H1 (cell line): ENCODE results near the gene COX19. TPM values are rescaled to one million over a fixed set of nuclear protein-coding genes. Genes with fewer than 3 reads are reported as not detected.

Experiments
- CTCF ChIA-PET: fragments of 300-600 bp; sonication (Branson Sonifier 250); formaldehyde crosslinking; loops from one replicate; lab custom pipeline; 2021; ENCODE audit not compliant: partially characterized antibody; lab: Charles Lee
- POLR2A ChIA-PET: fragments of 300-600 bp; sonication (Branson Sonifier 250); formaldehyde crosslinking; loops from one replicate; lab custom pipeline; 2021; ENCODE audit warnings: inconsistent platforms; ENCODE audit not compliant: partially characterized antibody; lab: Charles Lee
- DNase-seq, 2 experiments: peaks; one replicate each; pipeline versions ENCODE4 v3.0.0 to v3.0.0-alpha.2; 2010 to 2022; ENCODE audit warnings: low spot score in 2 of 2, low read depth in 1 of 2, mixed read lengths in 1 of 2
- FAIRE-seq: peaks from 2 replicates; lab custom pipeline; 2011; peaks lifted over from hg19 to GRCh38; lab: Jason Lieb, UNC
- H2AFZ ChIP-seq: 2 replicates; pipeline ENCODE4 v1.8.1; 2012; ENCODE audit warnings: low read length, inconsistent platforms
- H2AK5ac ChIP-seq: 2 replicates; pipeline ENCODE4 v1.6.1; 2013; ENCODE audit warnings: low read depth, low read length
- H2BK120ac ChIP-seq: replicated peaks from 2 replicates; pipeline ENCODE3; 2013; ENCODE audit warnings: low read depth, low read length, inconsistent platforms
- H2BK12ac ChIP-seq: 2 replicates; pipeline ENCODE4 v1.6.1; 2013; ENCODE audit warnings: low read depth, low read length
- H2BK15ac ChIP-seq: 2 replicates; pipeline ENCODE4 v1.6.1; 2013; ENCODE audit warnings: low read length
- H2BK20ac ChIP-seq: 2 replicates; pipeline ENCODE4 v1.6.1; 2013; ENCODE audit warnings: low read length
- H2BK5ac ChIP-seq: 2 replicates; pipeline ENCODE4 v1.6.1; 2013; ENCODE audit warnings: low read depth, low read length
- H3K14ac ChIP-seq: 2 replicates; pipeline ENCODE4 v1.6.1; 2013; ENCODE audit warnings: inconsistent platforms; ENCODE audit not compliant: insufficient read length
- H3K18ac ChIP-seq: 2 replicates; pipeline ENCODE4 v1.6.1; 2013; ENCODE audit warnings: low read length; ENCODE audit errors: extremely low read depth
- H3K23ac ChIP-seq: 2 replicates; pipeline ENCODE4 v1.6.1; 2013; ENCODE audit warnings: inconsistent platforms; ENCODE audit not compliant: insufficient read length
- H3K23me2 ChIP-seq: 2 replicates; pipeline ENCODE4 v1.6.1; 2013; ENCODE audit warnings: low read depth, low read length
- H3K27ac ChIP-seq: 2 replicates; pipeline ENCODE4 v1.6.1; 2011; ENCODE audit warnings: low read depth, low read length, inconsistent platforms
- H3K27me3 ChIP-seq, 4 experiments: replicated peaks in 1 of 4; 1 replicate in 1 of 4; 2 replicates in 3 of 4; pipeline versions ENCODE4 v1.6.1 to v1.8.1; 2011 to 2013; ENCODE audit warnings: low read length in 3 of 4, mild to moderate bottlenecking in 3 of 4, inconsistent platforms in 2 of 4, mixed read lengths in 2 of 4, moderate library complexity in 1 of 4; ENCODE audit not compliant: control insufficient read depth in 3 of 4, insufficient read depth in 3 of 4; ENCODE audit errors: extremely low read depth in 1 of 4
- H3K36me3 ChIP-seq, 4 experiments: 2 replicates each; pipeline versions ENCODE4 v1.6.1 to v1.8.1; 2011 to 2013; ENCODE audit warnings: mild to moderate bottlenecking in 4 of 4, low read length in 3 of 4, moderate library complexity in 2 of 4, control low read depth in 1 of 4, inconsistent platforms in 1 of 4; ENCODE audit not compliant: insufficient read depth in 4 of 4, control insufficient read depth in 2 of 4
- H3K4ac ChIP-seq: replicated peaks from 2 replicates; pipeline ENCODE3; 2013; ENCODE audit warnings: low read length, low read depth, mixed read lengths, inconsistent platforms; ENCODE audit not compliant: insufficient read length
- H3K4me1 ChIP-seq, 4 experiments: replicated peaks in 1 of 4; 1 replicate in 1 of 4; 2 replicates in 3 of 4; pipeline versions ENCODE4 v1.6.1 to v1.8.1; 2011 to 2013; ENCODE audit warnings: low read length in 3 of 4, inconsistent platforms in 2 of 4, mixed read lengths in 1 of 4; ENCODE audit not compliant: insufficient read depth in 4 of 4, control insufficient read depth in 3 of 4
- H3K4me2 ChIP-seq, 2 experiments: 2 replicates each; pipeline versions ENCODE4 v1.6.1 to v1.8.1; 2011 to 2013; ENCODE audit warnings: low read depth in 2 of 2, low read length in 2 of 2, control low read depth in 1 of 2, inconsistent platforms in 1 of 2, mild to moderate bottlenecking in 1 of 2; ENCODE audit not compliant: insufficient read depth in 1 of 2
- H3K4me3 ChIP-seq, 4 experiments: fragments of 200-600, 300-600 bp in 1 of 4; sonication (generic), shearing (Covaris generic), sonication (Bioruptor Twin) in 1 of 4; 2 replicates each; pipeline versions ENCODE4 v1.5.1 to v1.8.1; 2011 to 2016; ENCODE audit warnings: low read length in 4 of 4, low read depth in 3 of 4, control low read depth in 2 of 4, inconsistent platforms in 2 of 4, mild to moderate bottlenecking in 2 of 4, mixed read lengths in 1 of 4, moderate library complexity in 1 of 4; ENCODE audit not compliant: insufficient read depth in 2 of 4; ENCODE audit errors: extremely low read depth in 1 of 4
- H3K56ac ChIP-seq: replicated peaks from 2 replicates; pipeline ENCODE3; 2013; ENCODE audit warnings: low read depth, mild to moderate bottlenecking, mixed read lengths, low read length, inconsistent platforms; ENCODE audit not compliant: insufficient read length
- H3K79me1 ChIP-seq: 2 replicates; pipeline ENCODE4 v1.6.1; 2013; ENCODE audit warnings: low read depth, low read length, control low read depth
- H3K79me2 ChIP-seq, 2 experiments: 2 replicates each; pipeline versions ENCODE4 v1.6.1 to v1.8.1; 2012 to 2013; ENCODE audit warnings: low read length in 2 of 2, mild to moderate bottlenecking in 2 of 2, inconsistent platforms in 1 of 2; ENCODE audit not compliant: insufficient read depth in 2 of 2, control insufficient read depth in 1 of 2
- H3K9ac ChIP-seq, 4 experiments: replicated peaks in 1 of 4; 1 replicate in 1 of 4; 2 replicates in 3 of 4; pipeline versions ENCODE4 v1.6.1 to v1.8.1; 2011 to 2013; ENCODE audit warnings: low read depth in 3 of 4, low read length in 3 of 4, control low read depth in 2 of 4, mild to moderate bottlenecking in 2 of 4, moderate library complexity in 2 of 4, inconsistent platforms in 1 of 4; ENCODE audit errors: extremely low read depth in 1 of 4
- H3K9me3 ChIP-seq, 2 experiments: 2 replicates each; pipeline versions ENCODE4 v1.6.1 to v1.8.1; 2012 to 2013; ENCODE audit warnings: mild to moderate bottlenecking in 2 of 2, moderate library complexity in 2 of 2, control low read depth in 1 of 2, inconsistent platforms in 1 of 2, low read depth in 1 of 2, low read length in 1 of 2, mixed read lengths in 1 of 2; ENCODE audit not compliant: insufficient read depth in 2 of 2
- H4K20me1 ChIP-seq, 2 experiments: replicated peaks in 1 of 2; 2 replicates each; pipeline versions ENCODE3 to v1.8.1; 2011 to 2013; ENCODE audit warnings: inconsistent platforms in 2 of 2, low read length in 2 of 2, mild to moderate bottlenecking in 1 of 2; ENCODE audit not compliant: insufficient read depth in 2 of 2, control insufficient read depth in 1 of 2
- H4K5ac ChIP-seq: 2 replicates; pipeline ENCODE4 v1.6.1; 2013; ENCODE audit warnings: low read length, low read depth, mixed read lengths, inconsistent platforms; ENCODE audit not compliant: insufficient read length
- H4K8ac ChIP-seq: 2 replicates; pipeline ENCODE4 v1.8.0; 2013; ENCODE audit warnings: mild to moderate bottlenecking, moderate library complexity, low read length, inconsistent platforms; ENCODE audit not compliant: insufficient read depth; ENCODE audit errors: extremely low read depth
- H4K91ac ChIP-seq: replicated peaks from 2 replicates; pipeline ENCODE3; 2013; ENCODE audit warnings: low read length, mixed read lengths, inconsistent platforms; ENCODE audit not compliant: insufficient read length
- ASH2L ChIP-seq: fragments of 200-600, 300-600 bp; sonication (generic); IDR thresholded peaks from one replicate; pipeline ENCODE4 v1.7.1; 2017; ENCODE audit warnings: low read length
- EZH2 ChIP-seq: fragments of 200-600 bp; sonication (generic); IDR thresholded peaks from 2 replicates; pipeline ENCODE4 v1.7.1; 2012; ENCODE audit warnings: low read depth, mild to moderate bottlenecking, moderate library complexity, low read length, inconsistent platforms; ENCODE audit not compliant: severe bottlenecking
- KDM5A ChIP-seq: fragments of 200-600 bp; IDR thresholded peaks from 2 replicates; pipeline ENCODE4 v1.7.1; 2012; ENCODE audit warnings: mild to moderate bottlenecking, low read length, inconsistent platforms, mixed read lengths
- MAX ChIP-seq: IDR thresholded peaks from 2 replicates; pipeline ENCODE4 v1.6.1; 2012; ENCODE audit warnings: inconsistent platforms
- NRF1 ChIP-seq: IDR thresholded peaks from 2 replicates; pipeline ENCODE4 v1.6.1; 2011; ENCODE audit warnings: mild to moderate bottlenecking, low read depth, low read length, improper control_type of control experiment
- RFX5 ChIP-seq: IDR thresholded peaks from 2 replicates; pipeline ENCODE4 v1.6.1; 2011; ENCODE audit warnings: low read depth, low read length, improper control_type of control experiment, borderline replicate concordance
- SP1 ChIP-seq: IDR thresholded peaks from 2 replicates; pipeline ENCODE4 v1.6.1; 2011; ENCODE audit warnings: low read depth, low read length
- SUZ12 ChIP-seq: fragments of 200-600 bp; sonication (generic); IDR thresholded peaks from 2 replicates; pipeline ENCODE4 v1.6.1; 2012; ENCODE audit warnings: mild to moderate bottlenecking, inconsistent platforms, low read length, moderate library complexity, mixed read lengths
- WGBS, 2 experiments: shearing (Covaris generic) in 1 of 2; methylation state at CpG; one replicate each; pipeline versions ENCODE4 v1.1.6 to v1.1.7; 2013 to 2015; ENCODE audit warnings: low lambda C conversion rate in 2 of 2, mixed read lengths in 2 of 2, inconsistent platforms in 1 of 2, low coverage in 1 of 2, missing lambda C conversion rate in 1 of 2; ENCODE audit not compliant: insufficient replicate concordance in 2 of 2, insufficient coverage in 1 of 2, insufficient read length in 1 of 2; ENCODE audit errors: extremely low coverage in 1 of 2, missing lambda C conversion rate in 1 of 2; 5-methylcytosine and 5-hydroxymethylcytosine counted together
- polyA plus RNA-seq, 7 experiments: library from polyadenylated mRNA; depleted of rRNA in 3 of 7; stranded (reverse) in 5 of 7; unstranded in 2 of 7; fragments of >200 nt in 5 of 7; fragments of 200-250 nt in 2 of 7; gene quantifications; 1 replicate in 5 of 7; 2 replicates in 1 of 7; 4 replicates in 1 of 7; pipeline versions ENCODE4 v1.2.1 to v1.2.3, GENCODE V29; 2011 to 2013; ENCODE audit warnings: missing spikeins in 2 of 7, mixed read lengths in 2 of 7
- total RNA-seq: library from RNA; stranded (reverse); fragmentation: NEBNext Ultra II Directional; extraction: Animal tissue kit (Norgen Biotek cat#: 25700); gene quantifications from 2 replicates; pipeline ENCODE4 v1.2.1, GENCODE V29; 2021

Gene COX19
- total and polyA plus RNA-seq, 2 of the 8 experiments (the other 6 are each of a cell fraction or from before 2014, with no cell fraction given): 3.9 to 7.9 TPM

- Histone ChIP-seq H3K4me3 (no peak overlapping the region), H2AK5ac (no peak overlapping the region), H3K14ac (no peak overlapping the region), H4K8ac (no peak overlapping the region), H2BK20ac (no peak overlapping the region), H2BK12ac (no peak overlapping the region), H4K5ac (no peak overlapping the region), H3K9ac (no peak overlapping the region), H3K56ac (no peak overlapping the region), H3K27me3 (no peaks in the 10 kb centered on the region), H3K4ac (no peak overlapping the region), H3K9me3 (peaks cover 0 to 8% of the 10 kb centered on the region in 2 experiments; a peak in 1 of 4 replicates), H4K20me1 (peaks cover 6 to 7% of the 10 kb centered on the region in 2 experiments), H2BK120ac (no peak overlapping the region), H3K23me2 (no peaks in the 10 kb centered on the region), H3K4me2 (no peak overlapping the region), H3K18ac (no peak overlapping the region), H2AFZ (no peak overlapping the region), H2BK5ac (no peak overlapping the region), H3K23ac (no peak overlapping the region), H4K91ac (no peak overlapping the region), H3K79me1 (peaks cover 8% of the 10 kb centered on the region), H3K4me1 (no peaks in the 10 kb centered on the region), H2BK15ac (no peak overlapping the region), H3K36me3 (no peaks in the 10 kb centered on the region; a peak in 1 of 8 replicates), H3K27ac (no peak overlapping the region), H3K79me2 (peaks cover 0 to 4% of the 10 kb centered on the region in 2 experiments; a peak in 1 of 4 replicates)
- 90% methylated on average over 13 of the region's 14 CpGs; no CpG with 5 or more reads in 1 of the 2 experiments for WGBS, 2 experiments
- DNase-seq (no peak), FAIRE-seq (no peak)
- POLR2A ChIA-PET: interaction anchor here (0.7 to 1.1 kb wide), 2 partner anchors 26 to 118 kb away, joined by 3 read pairs; no protein-coding TSS in a partner anchor
- CTCF ChIA-PET: interaction anchor here (0.6 to 10.9 kb wide), 10 partner anchors 25 to 731 kb away, joined by 3 to 117 read pairs (median 4); no protein-coding TSS in a partner anchor
- TF ChIP-seq EZH2 (no peak), SUZ12 (no peak), SP1 (no peak), NRF1 (no peak), RFX5 (no peak), ASH2L (no peak), KDM5A (no peak), MAX (no peak)
Measured at GRCh38 chr7:1019255-1019785, 44.0 kb upstream of the COX19 start.
